ENCODE results near the gene EPHB2. TPM values are rescaled to one million over a fixed set of nuclear protein-coding genes. Genes with fewer than 3 reads are reported as not detected.
"Not testable (repeated sequence)": the region's sequence is repeated elsewhere in the genome, so short reads cannot be mapped to it uniquely, and the experiment has no call there.

The EPHB2 gene
- total and polyA plus RNA-seq, 2 donors (not counting 1 experiment from before 2014, with no cell fraction given), result 0.07 to 0.39 TPM

DNA sequence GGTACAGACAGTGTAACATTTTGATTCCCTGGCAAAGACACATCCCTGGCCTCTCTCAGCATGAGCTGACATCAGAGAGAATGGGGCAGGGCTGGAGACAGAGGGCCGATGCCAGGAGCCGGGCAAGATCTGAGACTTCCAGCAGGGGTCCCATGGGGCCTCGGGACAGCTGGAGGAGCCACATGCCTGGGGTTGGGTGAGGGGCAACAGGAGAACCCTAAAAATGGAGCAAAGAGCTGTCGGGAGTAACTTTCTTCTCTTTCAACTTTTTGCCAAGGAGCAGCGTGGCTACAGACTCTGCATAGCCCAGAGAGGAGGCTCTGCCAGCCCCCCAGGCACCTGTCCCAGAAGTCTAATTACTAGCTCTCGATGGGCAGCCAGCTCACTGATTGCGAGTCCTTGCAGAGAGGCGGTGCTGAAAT is 131.2 kb downstream of the EPHB2 start:
- intact Hi-C loops (cut with micrococcal nuclease), result no loop called here
- Histone ChIP-seq H3K79me2 (ENCODE audit: control insufficient read depth, insufficient read depth, low read length) (no peaks in the 10 kb centered on the region), H3K36me3 (replicated peaks in 1 of 2; ENCODE audit: control extremely low read depth in 1 of 2, control insufficient read depth in 1 of 2, extremely low read depth in 1 of 2, insufficient read depth in 2 of 2, low read length in 1 of 2) (no peaks in the 10 kb centered on the region), H3K27ac (ENCODE audit: low read length in 2 of 2) (no peak overlapping the region), H3K27me3 (replicated peaks in 1 of 4; ENCODE audit: control extremely low read depth in 1 of 4, control insufficient read depth in 3 of 4, insufficient read depth in 4 of 4, low read length in 3 of 4) (peaks cover 0 to 18% (median 2%) of the 10 kb centered on the region in 4 experiments), H3K4me1 (ENCODE audit: control insufficient read depth in 2 of 2, insufficient read depth in 2 of 2, low read length in 2 of 2) (peaks cover 0 to 4% of the 10 kb centered on the region in 2 donors), H3K4me2 (replicated peaks; ENCODE audit: low read depth, low read length, poor library complexity, severe bottlenecking) (no peak overlapping the region), H4K20me1 (ENCODE audit: control insufficient read depth, insufficient read depth, low read length, poor library complexity, severe bottlenecking) (no peaks in the 10 kb centered on the region), H3K4me3 (ENCODE audit: control extremely low read depth in 1 of 5, extremely low read depth in 1 of 5, insufficient read depth in 1 of 5, low read depth in 2 of 5, low read length in 4 of 5) (no peak overlapping the region), H3K9me3 (ENCODE audit: control extremely low read depth in 1 of 3, control insufficient read depth in 2 of 3, insufficient read depth in 1 of 3, low read length in 2 of 3) (no peaks in the 10 kb centered on the region), H3K9ac (ENCODE audit: low read length) (no peak overlapping the region), H2AFZ (ENCODE audit: insufficient read depth, low read depth, low read length, poor library complexity, severe bottlenecking) (no peak overlapping the region)
- no peaks in the 10 kb centered on the region for H3K9me3 Mint-ChIP-seq (ENCODE audit: insufficient read depth)
- TF ChIP-seq, protein P1, sequence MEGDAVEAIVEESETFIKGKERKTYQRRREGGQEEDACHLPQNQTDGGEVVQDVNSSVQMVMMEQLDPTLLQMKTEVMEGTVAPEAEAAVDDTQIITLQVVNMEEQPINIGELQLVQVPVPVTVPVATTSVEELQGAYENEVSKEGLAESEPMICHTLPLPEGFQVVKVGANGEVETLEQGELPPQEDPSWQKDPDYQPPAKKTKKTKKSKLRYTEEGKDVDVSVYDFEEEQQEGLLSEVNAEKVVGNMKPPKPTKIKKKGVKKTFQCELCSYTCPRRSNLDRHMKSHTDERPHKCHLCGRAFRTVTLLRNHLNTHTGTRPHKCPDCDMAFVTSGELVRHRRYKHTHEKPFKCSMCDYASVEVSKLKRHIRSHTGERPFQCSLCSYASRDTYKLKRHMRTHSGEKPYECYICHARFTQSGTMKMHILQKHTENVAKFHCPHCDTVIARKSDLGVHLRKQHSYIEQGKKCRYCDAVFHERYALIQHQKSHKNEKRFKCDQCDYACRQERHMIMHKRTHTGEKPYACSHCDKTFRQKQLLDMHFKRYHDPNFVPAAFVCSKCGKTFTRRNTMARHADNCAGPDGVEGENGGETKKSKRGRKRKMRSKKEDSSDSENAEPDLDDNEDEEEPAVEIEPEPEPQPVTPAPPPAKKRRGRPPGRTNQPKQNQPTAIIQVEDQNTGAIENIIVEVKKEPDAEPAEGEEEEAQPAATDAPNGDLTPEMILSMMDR (IDR thresholded peaks at IDR 0.05), result no peak
- TF ChIP-seq EZH2 (IDR thresholded peaks at IDR 0.05; ENCODE audit: borderline replicate concordance, insufficient read depth, low read depth, low read length, poor library complexity, severe bottlenecking), result no peak
- ChIA-PET CTCF (no interaction called here), POLR2A (no interaction called here)
- no peak overlapping the region for H3K27ac Mint-ChIP-seq
- DNase-seq (no peak), ATAC-seq (ENCODE audit: low read depth) (no peak)
- H3K27me3 Mint-ChIP-seq, result peaks cover 43% of the 10 kb centered on the region
- 94% methylated on average over 8 of the region's 8 CpGs for WGBS (ENCODE audit: insufficient coverage)
- H3K4me3 Mint-ChIP-seq, result no peak overlapping the region
- H3K4me1 Mint-ChIP-seq, result peaks cover 2% of the 10 kb centered on the region

DNA sequence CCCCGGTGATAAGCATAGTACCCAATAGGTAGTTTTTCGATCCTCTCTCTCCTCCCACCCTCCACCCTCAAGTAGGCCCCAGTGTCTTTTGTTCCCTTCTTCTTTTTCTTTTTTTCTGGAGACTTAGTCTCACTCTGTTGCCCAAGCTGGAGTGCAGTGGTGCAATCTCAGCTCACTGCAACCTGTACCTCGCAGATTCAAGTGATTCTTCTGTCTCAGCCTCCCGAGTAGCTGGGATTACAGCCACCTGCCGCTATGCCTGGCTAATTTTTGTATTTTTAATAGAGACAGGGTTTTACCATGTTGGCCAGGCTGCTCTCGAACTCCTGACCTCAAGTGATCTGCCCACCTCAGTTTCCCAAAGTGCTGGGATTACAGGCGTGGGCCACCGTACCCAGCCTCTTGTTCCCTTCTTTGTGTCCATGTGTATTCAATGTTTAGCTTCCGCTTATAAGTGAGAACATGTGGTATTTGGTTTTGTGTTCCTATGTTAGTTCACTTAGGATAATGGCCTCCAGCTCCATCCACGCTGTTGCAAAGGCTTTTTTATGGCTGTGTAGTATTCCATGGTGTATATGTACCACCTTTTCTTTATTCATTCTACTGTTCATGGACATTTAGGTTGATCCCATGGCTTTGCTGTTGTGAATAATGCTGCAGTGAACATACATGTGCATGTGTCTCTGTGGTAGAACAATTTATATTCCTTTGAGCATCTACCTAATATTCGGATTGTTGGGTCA is 133.0 kb downstream of the EPHB2 start:
- peaks cover 52% of the 10 kb centered on the region for H3K27me3 Mint-ChIP-seq

More for the DNA sequence above, 133.0 kb downstream of the EPHB2 start:
- CTCF ChIA-PET; H3K4me2 ChIP-seq (replicated peaks; ENCODE audit: low read depth, low read length, poor library complexity, severe bottlenecking); H3K27ac Mint-ChIP-seq; H3K9ac ChIP-seq (ENCODE audit: low read length); H3K27ac ChIP-seq (ENCODE audit: low read length in 2 of 2); H3K36me3 ChIP-seq (replicated peaks in 1 of 2; ENCODE audit: control extremely low read depth in 1 of 2, control insufficient read depth in 1 of 2, extremely low read depth in 1 of 2, insufficient read depth in 2 of 2, low read length in 1 of 2); H3K4me1 Mint-ChIP-seq; DNase-seq; ATAC-seq (ENCODE audit: low read depth); intact Hi-C loops (cut with micrococcal nuclease); H2AFZ ChIP-seq (ENCODE audit: insufficient read depth, low read depth, low read length, poor library complexity, severe bottlenecking); H3K79me2 ChIP-seq (ENCODE audit: control insufficient read depth, insufficient read depth, low read length); H3K9me3 Mint-ChIP-seq (ENCODE audit: insufficient read depth); H4K20me1 ChIP-seq (ENCODE audit: control insufficient read depth, insufficient read depth, low read length, poor library complexity, severe bottlenecking); H3K4me3 ChIP-seq (ENCODE audit: control extremely low read depth in 1 of 5, extremely low read depth in 1 of 5, insufficient read depth in 1 of 5, low read depth in 2 of 5, low read length in 4 of 5); H3K4me3 Mint-ChIP-seq; POLR2A ChIA-PET; H3K9me3 ChIP-seq (ENCODE audit: control extremely low read depth in 1 of 3, control insufficient read depth in 2 of 3, insufficient read depth in 1 of 3, low read length in 2 of 3); H3K4me1 ChIP-seq (ENCODE audit: control insufficient read depth in 2 of 2, insufficient read depth in 2 of 2, low read length in 2 of 2): not testable (repeated sequence)
- H3K27me3 ChIP-seq (replicated peaks in 1 of 4; ENCODE audit: control extremely low read depth in 1 of 4, control insufficient read depth in 3 of 4, insufficient read depth in 4 of 4, low read length in 3 of 4), result peaks cover 0 to 23% (median 2%) of the 10 kb centered on the region in 4 experiments
- WGBS (ENCODE audit: insufficient coverage), result 90% methylated on average over 3 of the region's 11 CpGs

Measured in B cell (primary cell).